ENCODE measurements around the gene EMX2.
"Not testable (repeated sequence)": the region's sequence is repeated elsewhere in the genome, so short reads cannot be mapped to it uniquely, and the experiment has no call there.

The EMX2 gene

GRCh38 chr10:117578999-117579590 lies 36.5 kb downstream of the EMX2 start:
- no peak for TF ChIP-seq CTCF (IDR thresholded peaks at IDR 0.05; ENCODE audit: low read depth, low read length, missing control alignments)
- DNase-seq (ENCODE audit: extremely low read depth, low read depth) = no peak
- H3K4me3 ChIP-seq (replicated peaks; ENCODE audit: low read depth, low read length) = no peak overlapping the region

DNA sequence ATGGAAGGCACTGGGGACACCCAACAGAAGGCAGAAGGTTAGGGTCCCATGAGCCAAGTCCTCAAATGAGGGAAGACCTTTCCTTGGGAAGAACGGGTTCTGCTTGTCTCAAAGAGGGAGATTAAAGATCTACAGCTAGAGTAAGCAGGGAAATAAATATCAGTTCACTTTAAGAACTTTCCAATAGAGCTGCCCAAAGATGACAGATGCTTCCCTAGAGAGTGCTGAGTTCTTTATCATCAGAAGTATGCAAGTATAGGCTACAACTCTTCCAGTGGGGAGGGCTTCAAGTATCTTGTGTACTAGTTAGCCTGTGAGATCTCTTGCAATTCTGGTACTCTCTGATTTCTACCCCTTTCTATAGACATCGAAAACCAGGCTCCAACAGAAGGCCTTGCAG lies 39.4 kb downstream of the EMX2 start:
- TF ChIP-seq CTCF (IDR thresholded peaks at IDR 0.05; ENCODE audit: low read depth, low read length, missing control alignments) = no peak
- no peak for DNase-seq (ENCODE audit: extremely low read depth, low read depth)
- H3K4me3 ChIP-seq (replicated peaks; ENCODE audit: low read depth, low read length) = no peak overlapping the region

DNA sequence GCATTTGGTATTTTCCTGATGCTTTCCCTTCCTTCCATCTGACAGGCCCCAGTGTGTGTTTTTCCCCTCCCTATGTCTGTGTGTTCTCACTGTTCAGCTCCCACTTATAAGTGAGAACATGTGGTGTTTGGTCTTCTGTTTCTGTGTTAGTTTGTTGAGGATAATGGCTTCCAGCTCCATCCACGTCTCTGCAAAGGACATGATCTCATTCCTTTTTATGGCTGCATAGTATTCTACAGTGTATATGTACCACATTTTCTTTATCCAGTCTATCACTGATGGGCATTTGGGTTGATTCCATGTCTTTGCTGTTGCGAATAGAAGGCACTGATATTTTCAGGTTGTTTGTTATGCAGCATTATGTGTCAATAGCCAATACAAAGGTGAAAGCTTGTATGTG lies 42.3 kb downstream of the EMX2 start:
- DNase-seq (ENCODE audit: extremely low read depth, low read depth); H3K4me3 ChIP-seq (replicated peaks; ENCODE audit: low read depth, low read length): not testable (repeated sequence)

- no peak overlapping the region for H3K4me3 ChIP-seq (replicated peaks; ENCODE audit: low read depth, low read length)
- no peak for DNase-seq (ENCODE audit: extremely low read depth, low read depth)
- no peak for TF ChIP-seq CTCF (IDR thresholded peaks at IDR 0.05; ENCODE audit: low read depth, low read length, missing control alignments)
These were observed 44.5 kb downstream of the EMX2 start for GRCh38 chr10:117587036-117587435.

- TF ChIP-seq CTCF (IDR thresholded peaks at IDR 0.05; ENCODE audit: low read depth, low read length, missing control alignments) = no peak
- H3K4me3 ChIP-seq (replicated peaks; ENCODE audit: low read depth, low read length) = no peak overlapping the region
- no peak for DNase-seq (ENCODE audit: extremely low read depth, low read depth)
These were observed 47.7 kb downstream of the EMX2 start for GRCh38 chr10:117590101-117590875.

DNA sequence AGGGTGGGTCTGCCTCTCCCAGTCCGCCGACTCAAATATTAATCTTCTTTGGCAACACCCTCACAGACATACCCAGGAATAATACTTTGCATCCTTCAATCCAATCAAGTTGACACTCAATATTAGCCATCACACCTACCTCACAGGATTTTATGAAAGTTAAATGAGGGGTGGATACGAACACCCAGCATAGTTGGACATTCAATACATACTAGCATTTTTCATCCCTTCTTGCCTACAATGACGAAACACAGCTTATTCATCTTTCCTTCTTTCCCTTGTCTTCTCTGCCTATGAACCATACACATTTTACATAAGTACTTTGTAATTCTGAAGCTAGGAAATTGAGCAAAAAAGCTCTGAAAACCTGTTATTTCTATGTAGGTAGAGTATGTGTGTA lies 48.5 kb downstream of the EMX2 start:
- no peak for DNase-seq (ENCODE audit: extremely low read depth, low read depth)
- no peak for TF ChIP-seq CTCF (IDR thresholded peaks at IDR 0.05; ENCODE audit: low read depth, low read length, missing control alignments)
- H3K4me3 ChIP-seq (replicated peaks; ENCODE audit: low read depth, low read length) = no peak overlapping the region

- no peak for TF ChIP-seq CTCF (IDR thresholded peaks at IDR 0.05; ENCODE audit: low read depth, low read length, missing control alignments)
- no peak overlapping the region for H3K4me3 ChIP-seq (replicated peaks; ENCODE audit: low read depth, low read length)
- no peak for DNase-seq (ENCODE audit: extremely low read depth, low read depth)
These were observed 52.2 kb downstream of the EMX2 start for GRCh38 chr10:117594722-117595121.
